ES-I3 (cell line): Measurements from ENCODE around the gene PPRC1.
A peak's percentile ranks its signal among the peaks of the same experiment; 100 is the strongest.

Experiments
- H3K36me3 ChIP-seq: 2 replicates; pipeline ENCODE4 v1.6.1; 2013; ENCODE audit warnings: mild to moderate bottlenecking, low read length, control low read depth, moderate library complexity; ENCODE audit not compliant: insufficient read depth
- H3K4me1 ChIP-seq: 2 replicates; pipeline ENCODE4 v1.6.1; 2013; ENCODE audit warnings: mild to moderate bottlenecking, control low read depth, low read length; ENCODE audit not compliant: insufficient read depth
- H3K9ac ChIP-seq: 2 replicates; pipeline ENCODE4 v1.6.1; 2013; ENCODE audit warnings: low read depth, mild to moderate bottlenecking, low read length, moderate library complexity
- H3K9me3 ChIP-seq: 2 replicates; pipeline ENCODE4 v1.6.1; 2013; ENCODE audit warnings: mild to moderate bottlenecking, low read length, moderate library complexity; ENCODE audit not compliant: control insufficient read depth, insufficient read depth

Gene PPRC1

DNA sequence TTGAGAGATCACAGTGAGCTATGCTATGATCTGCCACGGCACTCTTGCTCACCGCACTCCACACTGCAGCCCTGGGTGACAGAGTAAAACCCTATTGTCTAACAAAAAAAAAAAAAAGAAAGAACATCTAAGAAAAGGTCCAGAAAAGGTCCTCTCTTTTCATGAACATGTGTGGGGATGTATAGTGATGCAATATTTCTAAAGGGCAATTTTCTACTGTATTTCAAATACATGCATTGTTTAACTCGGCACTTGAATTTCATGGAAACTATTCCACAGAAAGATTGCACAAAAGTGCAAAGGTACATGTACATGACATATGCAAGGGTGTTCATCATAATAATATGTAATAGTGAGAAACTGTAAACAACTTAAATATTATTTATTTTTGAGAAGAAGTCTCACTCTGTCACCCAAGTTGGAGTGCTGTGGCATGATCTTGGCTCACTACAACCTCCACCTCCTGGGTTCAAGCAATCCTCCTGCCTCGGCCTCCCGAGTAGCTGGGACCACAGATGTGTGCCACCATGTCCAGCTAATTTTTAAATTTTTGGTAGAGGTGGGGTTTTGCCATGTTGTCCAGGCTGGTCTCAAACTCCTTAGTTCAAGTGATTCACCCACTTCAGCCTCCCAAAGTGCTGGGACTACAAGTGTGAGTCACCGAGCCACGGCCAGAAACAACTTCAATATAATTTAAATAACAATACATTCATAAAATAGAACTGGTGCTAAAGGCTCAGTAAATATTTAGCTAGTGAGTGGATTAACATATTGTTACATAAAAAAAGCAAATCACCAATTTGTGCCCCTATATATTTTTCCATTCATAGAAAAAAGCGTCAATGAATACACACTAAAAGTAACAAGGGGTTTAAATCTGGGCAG lies 1.3 kb upstream of the PPRC1 start:
- H3K9ac ChIP-seq, result no peak overlapping the region
- H3K4me1 ChIP-seq, result peaks cover 19% of the 10 kb centered on the region
- H3K36me3 ChIP-seq, result no peaks in the 10 kb centered on the region
- H3K9me3 ChIP-seq, result no peaks in the 10 kb centered on the region

DNA sequence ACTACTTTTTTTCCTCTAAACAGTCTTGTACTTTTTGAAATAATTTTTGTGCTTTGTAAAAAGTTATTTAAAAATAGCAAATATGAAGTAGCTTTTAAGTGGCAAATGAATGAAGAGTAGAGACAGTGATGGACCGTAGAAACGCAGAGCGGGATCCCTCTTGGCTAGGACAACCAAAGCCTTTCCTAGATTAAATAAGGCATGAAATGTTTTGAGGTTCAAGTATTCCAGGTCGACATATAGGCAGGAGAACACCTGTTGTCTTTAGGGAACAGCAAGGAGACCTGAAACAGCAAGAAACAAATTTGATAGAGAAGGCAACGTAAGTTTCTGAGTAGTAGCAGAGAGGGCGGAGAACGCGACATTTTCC lies 662 bp upstream of the PPRC1 start:
- H3K9me3 ChIP-seq, result no peaks in the 10 kb centered on the region
- peaks cover 19% of the 10 kb centered on the region for H3K4me1 ChIP-seq
- no peaks in the 10 kb centered on the region for H3K36me3 ChIP-seq
- peak overlapping the region; percentile 97; the same call in 1 of the 2 replicates for H3K9ac ChIP-seq

DNA sequence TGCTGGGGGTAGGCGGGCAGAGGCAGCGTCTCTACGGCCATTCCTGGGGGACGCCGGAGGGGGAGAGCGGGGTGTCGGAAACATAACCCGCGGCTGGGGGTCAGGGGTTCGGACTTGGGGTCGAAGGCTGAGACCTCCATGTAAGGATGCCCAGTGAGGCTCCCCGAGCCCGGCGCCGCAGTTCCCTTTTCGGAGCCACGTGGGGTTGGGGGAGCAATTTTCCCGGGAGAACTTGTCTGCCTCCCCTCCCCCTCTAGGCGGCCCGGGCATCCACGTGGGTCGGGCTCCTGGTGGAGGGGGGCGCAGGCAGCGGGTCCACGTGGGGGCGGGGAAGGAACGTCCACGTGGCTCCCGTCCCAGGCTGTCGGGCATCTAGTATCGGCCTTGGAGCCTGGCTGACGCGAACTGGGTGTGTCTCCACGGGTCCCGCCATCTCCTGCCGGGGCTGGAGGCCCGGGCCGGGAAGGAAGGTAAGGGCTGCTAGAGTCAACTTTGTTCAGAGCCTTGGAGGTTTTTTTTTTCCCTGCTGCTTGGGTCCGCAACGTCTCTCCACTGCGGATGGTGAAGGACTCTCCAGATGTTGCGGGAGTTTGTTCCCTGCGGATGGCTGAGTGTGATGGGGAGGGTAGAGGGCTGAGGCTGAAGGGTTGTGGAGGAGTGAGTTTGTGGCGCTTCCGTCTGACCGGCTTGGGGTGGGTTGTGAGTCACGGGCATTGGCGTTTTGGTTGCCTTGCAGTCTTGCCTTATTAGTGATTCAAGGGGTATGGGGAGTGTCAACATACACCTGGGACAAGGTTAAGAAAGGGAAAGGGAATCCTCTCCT lies 744 bp downstream of the PPRC1 start:
- H3K4me1 ChIP-seq, result peaks cover 19% of the 10 kb centered on the region
- H3K9me3 ChIP-seq, result no peaks in the 10 kb centered on the region
- peaks cover 10% of the 10 kb centered on the region for H3K36me3 ChIP-seq
- peak overlapping the region; percentile 97 for H3K9ac ChIP-seq

DNA sequence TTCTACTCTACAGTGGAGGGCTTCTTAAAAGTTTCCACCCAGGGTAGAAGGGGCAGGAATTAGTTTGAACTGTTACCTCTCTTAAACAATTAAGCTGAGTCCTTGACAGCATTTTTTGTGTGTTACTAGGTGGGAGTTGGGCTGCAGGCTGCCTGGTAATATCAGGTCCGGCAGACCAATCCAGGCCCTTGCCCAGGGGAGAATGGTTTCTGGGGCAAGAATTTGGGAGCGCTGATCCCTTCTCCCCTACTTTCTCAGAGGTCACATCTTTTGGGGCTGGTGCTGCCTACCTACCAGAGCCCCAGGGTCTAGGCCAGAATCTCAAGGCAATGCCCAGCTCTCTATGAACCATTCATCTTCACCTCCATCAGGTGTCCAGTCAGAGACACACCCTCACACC lies 1.6 kb downstream of the PPRC1 start:
- Histone ChIP-seq H3K36me3 (peaks cover 16% of the 10 kb centered on the region), H3K4me1 (peaks cover 19% of the 10 kb centered on the region), H3K9me3 (no peaks in the 10 kb centered on the region), H3K9ac (peak overlapping the region; percentile 97)

DNA sequence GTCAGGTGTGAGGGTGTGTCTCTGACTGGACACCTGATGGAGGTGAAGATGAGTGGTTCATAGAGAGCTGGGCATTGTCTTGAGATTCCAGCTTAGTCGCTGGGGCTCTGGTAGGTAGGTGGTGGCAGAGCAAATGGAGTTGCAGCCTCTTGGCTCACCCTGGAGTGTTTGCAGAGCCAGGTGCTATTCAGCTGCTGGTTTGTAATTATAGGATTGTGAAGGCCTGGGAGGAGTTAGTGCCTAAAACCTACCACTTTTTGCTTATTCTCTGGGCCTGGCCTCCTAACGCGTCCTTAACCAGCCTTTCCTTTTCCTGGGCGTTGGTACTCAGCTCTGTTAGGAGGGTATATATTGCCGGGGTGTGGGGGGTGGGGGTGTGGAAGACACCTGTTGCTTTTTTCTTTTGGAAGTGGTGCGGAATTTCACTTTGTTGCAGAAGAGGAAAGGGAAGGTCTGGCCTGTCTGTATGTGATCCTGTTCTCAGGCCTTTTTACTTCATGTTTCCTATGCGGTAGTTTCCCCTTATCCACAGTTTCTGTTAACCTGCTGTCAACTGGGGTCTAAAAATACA lies 3.2 kb downstream of the PPRC1 start:
- H3K9ac ChIP-seq, result no peak overlapping the region
- no peaks in the 10 kb centered on the region for H3K9me3 ChIP-seq
- peaks cover 30% of the 10 kb centered on the region for H3K36me3 ChIP-seq
- H3K4me1 ChIP-seq, result peaks cover 19% of the 10 kb centered on the region

DNA sequence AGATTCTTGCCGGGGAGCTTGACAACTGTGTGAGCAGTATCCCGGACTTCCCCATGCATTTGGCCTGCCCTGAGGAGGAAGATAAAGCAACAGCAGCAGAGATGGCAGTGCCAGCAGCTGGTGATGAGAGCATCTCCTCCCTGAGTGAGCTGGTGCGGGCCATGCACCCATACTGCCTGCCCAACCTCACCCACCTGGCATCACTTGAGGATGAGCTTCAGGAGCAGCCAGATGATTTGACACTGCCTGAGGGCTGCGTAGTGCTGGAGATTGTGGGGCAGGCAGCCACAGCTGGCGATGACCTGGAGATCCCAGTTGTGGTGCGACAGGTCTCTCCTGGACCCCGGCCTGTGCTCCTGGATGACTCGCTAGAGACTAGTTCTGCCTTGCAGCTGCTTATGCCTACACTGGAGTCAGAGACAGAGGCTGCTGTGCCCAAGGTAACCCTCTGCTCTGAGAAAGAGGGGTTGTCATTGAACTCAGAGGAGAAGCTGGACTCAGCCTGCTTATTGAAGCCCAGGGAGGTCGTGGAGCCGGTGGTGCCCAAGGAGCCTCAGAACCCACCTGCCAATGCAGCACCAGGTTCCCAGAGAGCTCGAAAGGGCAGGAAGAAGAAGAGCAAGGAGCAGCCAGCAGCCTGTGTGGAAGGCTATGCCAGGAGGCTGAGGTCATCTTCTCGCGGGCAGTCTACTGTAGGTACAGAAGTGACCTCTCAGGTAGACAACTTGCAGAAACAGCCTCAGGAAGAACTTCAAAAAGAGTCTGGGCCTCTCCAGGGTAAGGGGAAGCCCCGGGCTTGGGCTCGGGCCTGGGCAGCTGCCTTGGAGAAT lies 6.7 kb downstream of the PPRC1 start:
- Histone ChIP-seq H3K9me3 (no peaks in the 10 kb centered on the region), H3K36me3 (peaks cover 47% of the 10 kb centered on the region), H3K9ac (no peak overlapping the region), H3K4me1 (peaks cover 15% of the 10 kb centered on the region)

DNA sequence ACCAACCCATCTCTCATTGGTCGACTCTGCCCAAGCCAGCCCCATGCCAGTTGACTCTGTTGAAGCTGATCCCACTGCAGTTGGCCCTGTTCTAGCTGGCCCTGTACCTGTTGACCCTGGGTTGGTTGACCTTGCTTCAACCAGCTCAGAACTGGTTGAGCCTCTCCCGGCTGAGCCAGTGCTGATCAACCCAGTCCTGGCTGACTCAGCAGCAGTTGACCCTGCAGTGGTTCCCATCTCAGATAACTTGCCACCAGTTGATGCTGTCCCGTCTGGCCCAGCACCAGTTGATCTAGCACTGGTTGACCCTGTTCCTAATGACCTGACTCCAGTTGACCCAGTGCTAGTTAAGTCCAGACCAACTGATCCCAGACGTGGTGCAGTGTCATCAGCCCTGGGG lies 7.4 kb downstream of the PPRC1 start:
- H3K9ac ChIP-seq, result no peak overlapping the region
- peaks cover 53% of the 10 kb centered on the region for H3K36me3 ChIP-seq
- H3K9me3 ChIP-seq, result no peaks in the 10 kb centered on the region
- 0 out of 2 replicates have a peak, but pooled peaks cover 8% of the 10 kb centered on the region for H3K4me1 ChIP-seq

DNA sequence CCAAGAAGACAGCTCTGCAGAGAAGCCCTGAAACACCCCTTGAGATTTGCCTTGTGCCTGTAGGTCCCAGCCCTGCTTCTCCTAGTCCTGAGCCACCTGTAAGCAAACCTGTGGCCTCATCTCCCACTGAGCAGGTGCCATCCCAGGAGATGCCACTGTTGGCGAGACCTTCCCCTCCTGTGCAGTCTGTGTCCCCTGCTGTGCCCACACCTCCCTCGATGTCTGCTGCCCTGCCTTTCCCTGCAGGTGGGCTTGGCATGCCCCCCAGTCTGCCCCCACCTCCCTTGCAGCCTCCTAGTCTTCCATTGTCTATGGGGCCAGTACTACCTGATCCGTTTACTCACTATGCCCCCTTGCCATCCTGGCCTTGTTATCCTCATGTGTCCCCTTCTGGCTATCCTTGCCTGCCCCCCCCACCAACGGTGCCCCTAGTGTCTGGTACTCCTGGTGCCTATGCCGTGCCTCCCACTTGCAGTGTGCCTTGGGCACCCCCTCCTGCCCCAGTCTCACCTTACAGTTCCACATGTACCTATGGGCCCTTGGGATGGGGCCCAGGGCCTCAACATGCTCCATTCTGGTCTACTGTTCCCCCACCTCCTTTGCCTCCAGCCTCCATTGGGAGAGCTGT lies 8.2 kb downstream of the PPRC1 start:
- Histone ChIP-seq H3K9me3 (no peaks in the 10 kb centered on the region), H3K4me1 (no peaks in the 10 kb centered on the region), H3K9ac (no peak overlapping the region), H3K36me3 (peaks cover 53% of the 10 kb centered on the region)

DNA sequence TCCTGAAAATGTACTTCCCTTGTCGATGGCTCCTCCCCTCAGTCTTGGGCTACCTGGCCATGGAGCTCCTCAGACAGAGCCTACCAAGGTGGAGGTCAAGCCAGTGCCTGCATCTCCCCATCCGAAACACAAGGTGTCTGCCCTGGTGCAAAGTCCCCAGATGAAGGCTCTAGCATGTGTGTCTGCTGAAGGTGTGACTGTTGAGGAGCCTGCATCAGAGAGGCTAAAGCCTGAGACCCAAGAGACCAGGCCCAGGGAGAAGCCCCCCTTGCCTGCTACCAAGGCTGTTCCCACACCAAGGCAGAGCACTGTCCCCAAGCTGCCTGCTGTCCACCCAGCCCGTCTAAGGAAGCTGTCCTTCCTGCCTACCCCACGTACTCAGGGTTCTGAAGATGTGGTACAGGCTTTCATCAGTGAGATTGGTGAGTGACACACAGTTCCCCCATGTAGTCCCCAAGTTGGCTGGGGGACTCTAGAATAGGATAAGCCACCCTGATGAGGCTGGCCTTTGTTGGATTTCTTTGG lies 8.8 kb downstream of the PPRC1 start:
- Histone ChIP-seq H3K9ac (no peak overlapping the region), H3K9me3 (no peaks in the 10 kb centered on the region), H3K4me1 (no peaks in the 10 kb centered on the region), H3K36me3 (peaks cover 53% of the 10 kb centered on the region)

DNA sequence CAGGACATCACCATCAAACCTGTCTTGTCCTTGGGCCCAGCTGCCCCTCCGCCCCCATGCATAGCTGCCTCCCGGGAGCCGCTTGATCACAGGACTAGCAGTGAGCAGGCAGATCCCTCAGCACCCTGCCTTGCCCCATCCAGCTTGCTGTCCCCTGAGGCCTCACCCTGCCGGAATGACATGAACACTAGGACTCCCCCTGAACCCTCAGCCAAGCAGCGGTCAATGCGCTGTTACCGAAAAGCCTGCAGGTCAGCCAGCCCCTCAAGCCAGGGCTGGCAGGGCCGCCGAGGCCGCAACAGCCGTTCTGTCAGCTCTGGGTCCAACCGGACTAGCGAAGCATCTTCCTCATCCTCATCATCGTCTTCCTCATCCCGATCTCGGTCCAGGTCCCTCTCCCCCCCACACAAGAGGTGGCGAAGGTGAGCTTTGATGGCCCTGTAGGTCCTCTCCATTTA lies 14.2 kb downstream of the PPRC1 start:
- H3K36me3 ChIP-seq, result peaks cover 50% of the 10 kb centered on the region
- H3K4me1 ChIP-seq, result peaks cover 5% of the 10 kb centered on the region; the same call in 1 of the 2 replicates
- no peaks in the 10 kb centered on the region for H3K9me3 ChIP-seq
- H3K9ac ChIP-seq, result no peak overlapping the region

DNA sequence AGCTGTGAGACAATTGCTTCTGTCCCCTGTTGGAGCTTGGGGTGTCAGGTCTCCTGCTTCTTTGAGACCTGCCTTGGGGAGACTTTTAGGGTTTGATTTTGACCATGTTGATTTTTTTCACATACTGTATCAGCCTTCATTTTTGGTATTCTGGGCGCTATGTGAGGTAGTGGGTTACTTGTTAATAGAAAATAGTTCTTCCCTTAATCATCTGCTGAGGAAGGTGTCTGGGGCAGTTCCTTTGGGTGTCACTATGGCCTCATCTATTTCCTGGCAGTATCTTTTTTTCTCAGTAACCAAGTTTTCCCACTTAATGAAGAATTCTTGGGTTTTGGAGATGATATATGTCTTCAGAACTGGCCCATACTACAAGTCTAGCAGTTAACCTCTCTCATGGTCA lies 14.7 kb downstream of the PPRC1 start:
- H3K36me3 ChIP-seq, result peaks cover 50% of the 10 kb centered on the region

DNA sequence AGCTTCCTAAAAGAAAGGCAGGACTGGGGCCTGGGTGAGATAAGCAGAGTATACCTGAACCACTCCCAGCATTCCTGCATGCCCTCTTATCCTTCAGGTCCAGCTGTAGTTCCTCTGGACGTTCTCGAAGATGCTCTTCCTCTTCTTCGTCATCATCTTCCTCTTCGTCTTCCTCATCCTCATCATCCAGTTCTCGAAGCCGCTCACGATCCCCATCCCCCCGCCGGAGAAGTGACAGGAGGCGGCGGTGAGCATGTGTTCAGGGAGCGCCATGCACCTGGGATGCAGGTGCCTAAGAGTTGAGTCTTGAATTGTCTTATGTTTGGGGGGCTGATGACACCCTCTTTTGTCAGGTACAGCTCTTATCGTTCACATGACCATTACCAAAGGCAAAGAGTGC lies 15.4 kb downstream of the PPRC1 start:
- H3K9me3 ChIP-seq, result no peaks in the 10 kb centered on the region
- H3K9ac ChIP-seq, result no peak overlapping the region
- peaks cover 6% of the 10 kb centered on the region for H3K4me1 ChIP-seq
- H3K36me3 ChIP-seq, result peaks cover 49% of the 10 kb centered on the region

More for the DNA sequence above, 14.7 kb downstream of the PPRC1 start:
- H3K4me1 ChIP-seq, result peaks cover 5% of the 10 kb centered on the region; the same call in 1 of the 2 replicates
- no peaks in the 10 kb centered on the region for H3K9me3 ChIP-seq
- no peak overlapping the region for H3K9ac ChIP-seq

DNA sequence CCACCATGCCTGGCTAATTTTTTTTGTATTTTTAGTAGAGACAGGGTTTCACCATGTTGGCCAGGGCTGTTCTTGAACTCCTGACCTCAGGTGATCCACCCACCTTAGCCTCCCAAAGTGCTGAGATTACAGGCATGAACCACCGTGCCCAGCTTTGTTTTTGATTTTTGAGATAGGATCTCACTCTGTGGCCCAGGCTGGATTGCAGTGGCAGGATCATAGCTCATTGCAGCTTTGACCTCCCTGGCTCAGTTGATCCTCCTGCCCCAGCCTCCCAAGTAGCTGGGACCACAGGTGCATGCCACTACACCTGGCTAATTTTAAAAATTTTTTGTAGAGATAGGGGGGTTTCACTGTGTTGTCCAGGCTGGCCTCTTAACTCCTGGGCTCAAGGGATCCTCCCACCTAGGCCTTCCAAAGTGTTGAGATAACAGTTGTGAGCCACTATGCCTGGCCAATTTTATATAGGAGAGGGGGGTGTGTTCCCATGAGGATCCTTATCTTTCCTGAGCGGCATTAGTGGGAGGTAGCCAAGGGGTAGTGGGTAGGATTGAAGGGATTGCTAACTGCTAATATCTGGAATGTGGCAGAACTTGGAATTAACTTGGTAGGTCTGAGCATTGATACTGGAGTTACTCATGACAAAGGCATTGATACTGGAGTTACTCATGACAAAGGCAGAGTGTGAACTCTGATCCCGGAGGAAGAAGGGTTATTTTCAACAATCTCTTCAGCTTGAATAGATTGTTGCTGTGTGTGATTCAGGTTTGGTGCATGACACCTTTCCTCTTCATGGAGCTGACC lies 18.3 kb downstream of the PPRC1 start:
- H3K9ac ChIP-seq, result peak overlapping the region; percentile 43
- H3K36me3 ChIP-seq, result peaks cover 31% of the 10 kb centered on the region
- H3K4me1 ChIP-seq, result peaks cover 8% of the 10 kb centered on the region
- H3K9me3 ChIP-seq, result no peaks in the 10 kb centered on the region
